ENCODE measurements around the gene GCK.
A peak's percentile ranks its signal among the peaks of the same experiment; 100 is the strongest.

The GCK gene

GRCh38 chr7:44159824-44160630, 29.2 kb downstream of the GCK start:
- DNase-seq (ENCODE audit: low read depth) = no peak
- no peak overlapping the region for H3K4me3 ChIP-seq (ENCODE audit: low read depth, low read length)

- DNase-seq (ENCODE audit: low read depth) = no peak
- H3K4me3 ChIP-seq (ENCODE audit: low read depth, low read length) = no peak overlapping the region
These were observed 30.2 kb downstream of the GCK start for GRCh38 chr7:44158873-44159631.

GRCh38 chr7:44158096-44158872, 31.0 kb downstream of the GCK start:
- no peak for DNase-seq (ENCODE audit: low read depth)
- no peak overlapping the region for H3K4me3 ChIP-seq (ENCODE audit: low read depth, low read length)

GRCh38 chr7:44157116-44158080, 31.8 kb downstream of the GCK start:
- no peak overlapping the region for H3K4me3 ChIP-seq (ENCODE audit: low read depth, low read length)

GRCh38 chr7:44156453-44157010, 32.7 kb downstream of the GCK start:
- no peak for DNase-seq (ENCODE audit: low read depth)

More at GRCh38 chr7:44157116-44158080, 31.8 kb downstream of the GCK start:
- no peak for DNase-seq (ENCODE audit: low read depth)

GRCh38 chr7:44155191-44156185, 33.8 kb downstream of the GCK start:
- H3K4me3 ChIP-seq (ENCODE audit: low read depth, low read length) = no peak overlapping the region
- no peak for DNase-seq (ENCODE audit: low read depth)

More at GRCh38 chr7:44156453-44157010, 32.7 kb downstream of the GCK start:
- no peak overlapping the region for H3K4me3 ChIP-seq (ENCODE audit: low read depth, low read length)

GRCh38 chr7:44154703-44155102, 34.5 kb downstream of the GCK start:
- no peak for DNase-seq (ENCODE audit: low read depth)
- no peak overlapping the region for H3K4me3 ChIP-seq (ENCODE audit: low read depth, low read length)

- DNase-seq (ENCODE audit: low read depth) = no peak
- H3K4me3 ChIP-seq (ENCODE audit: low read depth, low read length) = no peak overlapping the region
These were observed 35.3 kb downstream of the GCK start for GRCh38 chr7:44153948-44154335.

- DNase-seq (ENCODE audit: low read depth) = no peak
- H3K4me3 ChIP-seq (ENCODE audit: low read depth, low read length) = no peak overlapping the region
These were observed 36.0 kb downstream of the GCK start for GRCh38 chr7:44152971-44153947.

GRCh38 chr7:44151956-44152355, 37.3 kb downstream of the GCK start:
- DNase-seq (ENCODE audit: low read depth) = no peak
- no peak overlapping the region for H3K4me3 ChIP-seq (ENCODE audit: low read depth, low read length)

- no peak for DNase-seq (ENCODE audit: low read depth)
- no peak overlapping the region for H3K4me3 ChIP-seq (ENCODE audit: low read depth, low read length)
These were observed 38.0 kb downstream of the GCK start for GRCh38 chr7:44150966-44151941.

- H3K4me3 ChIP-seq (ENCODE audit: low read depth, low read length) = no peak overlapping the region
- peak; percentile 7 for DNase-seq (ENCODE audit: low read depth)
These were observed 38.8 kb downstream of the GCK start for GRCh38 chr7:44150466-44150832.

- H3K4me3 ChIP-seq (ENCODE audit: low read depth, low read length) = no peak overlapping the region
- peak; percentile 9 for DNase-seq (ENCODE audit: low read depth)
These were observed 39.4 kb downstream of the GCK start for GRCh38 chr7:44149571-44150465.

GRCh38 chr7:44148961-44149536, 40.2 kb downstream of the GCK start:
- H3K4me3 ChIP-seq (ENCODE audit: low read depth, low read length) = no peak overlapping the region
- DNase-seq (ENCODE audit: low read depth) = no peak

Measured in skeletal muscle cell (primary cell).